CD4-positive, CD25-positive, alpha-beta regulatory T cell (primary cell): Measurements from ENCODE around the gene LRRC63. TPM values are rescaled to one million over a fixed set of nuclear protein-coding genes. Genes with fewer than 3 reads are reported as not detected.

Experiments used
- ATAC-seq, 2 donors: fragments of 150-1000 bp; cut with Tn5 transposase; one replicate each; pipeline ENCODE4 v1.10.0; 2021; ENCODE audit warnings: low read depth in 2 of 2, moderate number of reproducible peaks in 2 of 2, moderate library complexity in 1 of 2
- DNase-seq, 3 donors: peaks; one replicate each; pipeline versions ENCODE4 v3.0.0 to v3.0.0-alpha.2; 2012 to 2022; ENCODE audit warnings: mixed read lengths in 1 of 3
- H3K27ac ChIP-seq: one replicate; pipeline ENCODE4 v1.7.0; 2013; ENCODE audit warnings: mild to moderate bottlenecking, low read length; ENCODE audit not compliant: insufficient read depth, poor library complexity, severe bottlenecking
- H3K27me3 ChIP-seq: one replicate; pipeline ENCODE4 v1.7.0; 2013; ENCODE audit warnings: low read length; ENCODE audit not compliant: control insufficient read depth, insufficient read depth
- H3K36me3 ChIP-seq: one replicate; pipeline ENCODE4 v1.7.0; 2013; ENCODE audit warnings: mild to moderate bottlenecking, low read length, moderate library complexity; ENCODE audit not compliant: control insufficient read depth, insufficient read depth
- H3K4me1 ChIP-seq: 2 replicates; pipeline ENCODE4 v1.7.0; 2013; ENCODE audit warnings: mild to moderate bottlenecking, low read length; ENCODE audit not compliant: insufficient read depth, control insufficient read depth, poor library complexity, severe bottlenecking
- H3K4me3 ChIP-seq: one replicate; pipeline ENCODE4 v1.7.0; 2013; ENCODE audit warnings: low read depth, mild to moderate bottlenecking, low read length, moderate library complexity
- H3K9me3 ChIP-seq, 2 experiments: 1 replicate in 1 of 2; 2 replicates in 1 of 2; pipeline ENCODE4 v1.7.0; 2013; ENCODE audit warnings: low read length in 2 of 2, mild to moderate bottlenecking in 1 of 2, moderate library complexity in 1 of 2; ENCODE audit not compliant: control insufficient read depth in 2 of 2
- H3K27ac Mint-ChIP-seq, 3 donors: one replicate each; pipeline ENCODE4 v1.8.0; 2020 to 2022; ENCODE audit warnings: mild to moderate bottlenecking in 3 of 3, mixed read lengths in 3 of 3, moderate library complexity in 2 of 3
- H3K27me3 Mint-ChIP-seq: one replicate; pipeline ENCODE4 v1.8.0; 2022; ENCODE audit warnings: mild to moderate bottlenecking, mixed read lengths
- H3K36me3 Mint-ChIP-seq: one replicate; pipeline ENCODE4 v1.8.0; 2020; ENCODE audit warnings: mixed read lengths
- H3K4me1 Mint-ChIP-seq, 4 donors: one replicate each; pipeline ENCODE4 v1.8.0; 2020 to 2022; ENCODE audit warnings: mixed read lengths in 4 of 4, mild to moderate bottlenecking in 1 of 4
- H3K4me3 Mint-ChIP-seq, 4 donors: one replicate each; pipeline ENCODE4 v1.8.0; 2020 to 2022; ENCODE audit warnings: mild to moderate bottlenecking in 4 of 4, mixed read lengths in 4 of 4, moderate library complexity in 3 of 4
- H3K9me3 Mint-ChIP-seq, 7 donors: one replicate each; pipeline ENCODE4 v1.8.0; 2020 to 2022; ENCODE audit warnings: mixed read lengths in 7 of 7, mild to moderate bottlenecking in 3 of 7, moderate library complexity in 2 of 7
- polyA plus RNA-seq, 4 donors: library from polyadenylated mRNA; unstranded; fragments of 300-500 nt; fragmentation: Illumina TruSeq; gene quantifications; one replicate each; pipeline ENCODE4 v1.2.3, GENCODE V29; 2021
- total RNA-seq: library from RNA; stranded (reverse); gene quantifications from one replicate; pipeline ENCODE4 v1.2.3, GENCODE V29; 2022

The LRRC63 gene
- total and polyA plus RNA-seq, 5 donors from 2014 or later = 0.12 to 0.49 (median 0.20) TPM

- DNase-seq (no peak), ATAC-seq (no peak)
- Histone ChIP-seq H3K27me3 (no peaks in the 10 kb centered on the region), H3K4me1 (no peaks in the 10 kb centered on the region), H3K9me3 (no peaks in the 10 kb centered on the region), H3K36me3 (no peaks in the 10 kb centered on the region), H3K4me3 (peak overlapping the region; percentile 75), H3K27ac (no peak overlapping the region)
- peaks cover 0 to 3% (median 0%) of the 10 kb centered on the region in 7 donors for H3K9me3 Mint-ChIP-seq
- peaks cover 0 to 30% (median 5%) of the 10 kb centered on the region in 4 donors for H3K4me1 Mint-ChIP-seq
- peaks cover 5% of the 10 kb centered on the region for H3K36me3 Mint-ChIP-seq
- H3K27ac Mint-ChIP-seq = peak overlapping the region; percentile 78 to 86 (median 79)
- H3K27me3 Mint-ChIP-seq = peaks cover 25% of the 10 kb centered on the region
- peak overlapping the region in 2 of 4 donors; percentile 61 to 87 for H3K4me3 Mint-ChIP-seq
Observed at GRCh38 chr13:46320821-46321220, 109.1 kb downstream of the LRRC63 start.

- DNase-seq = peak; percentile 24 to 76 (median 63)
- H3K4me1 ChIP-seq = no peaks in the 10 kb centered on the region
Observed at GRCh38 chr13:46321494-46322225, 109.9 kb downstream of the LRRC63 start.

GRCh38 chr13:46324976-46325375 is 113.2 kb downstream of the LRRC63 start:
- Mint-ChIP-seq H3K4me3 (no peak overlapping the region), H3K36me3 (no peaks in the 10 kb centered on the region), H3K4me1 (peaks cover 0 to 12% (median 5%) of the 10 kb centered on the region in 4 donors), H3K27ac (no peak overlapping the region), H3K27me3 (peaks cover 31% of the 10 kb centered on the region), H3K9me3 (peaks cover 0 to 5% (median 0%) of the 10 kb centered on the region in 7 donors)
- no peaks in the 10 kb centered on the region for H3K4me1 ChIP-seq
- H3K4me3 ChIP-seq = no peak overlapping the region
- no peak overlapping the region for H3K27ac ChIP-seq
- no peak for DNase-seq
- no peaks in the 10 kb centered on the region for H3K36me3 ChIP-seq
- peaks cover 4% of the 10 kb centered on the region for H3K27me3 ChIP-seq
- no peaks in the 10 kb centered on the region for H3K9me3 ChIP-seq
- no peak for ATAC-seq

More at GRCh38 chr13:46321494-46322225, 109.9 kb downstream of the LRRC63 start:
- Histone ChIP-seq H3K27ac (no peak overlapping the region), H3K36me3 (no peaks in the 10 kb centered on the region), H3K27me3 (peaks cover 1% of the 10 kb centered on the region), H3K9me3 (no peaks in the 10 kb centered on the region), H3K4me3 (peak overlapping the region; percentile 75)
- peaks cover 0 to 3% (median 0%) of the 10 kb centered on the region in 7 donors for H3K9me3 Mint-ChIP-seq
- peak overlapping the region in 2 of 3 donors; percentile 79 to 86 for H3K27ac Mint-ChIP-seq
- ATAC-seq = peak; percentile 68 to 73
- peak overlapping the region in 2 of 4 donors; percentile 61 to 87 for H3K4me3 Mint-ChIP-seq
- H3K36me3 Mint-ChIP-seq = peaks cover 2% of the 10 kb centered on the region
- H3K4me1 Mint-ChIP-seq = peaks cover 0 to 30% (median 5%) of the 10 kb centered on the region in 4 donors
- H3K27me3 Mint-ChIP-seq = peaks cover 32% of the 10 kb centered on the region

Other genes starting within 250 kb of the LRRC63 start
- 58.4 TPM for gene ZC3H13, start 159.2 kb upstream of the LRRC63 start, total RNA-seq
- 10 to 100 TPM; 23.7 to 28.2 (median 25.0) TPM for gene ZC3H13, start 159.2 kb upstream of the LRRC63 start, polyA plus RNA-seq
- not detected for gene CPB2, start 106.9 kb upstream of the LRRC63 start, total RNA-seq
- gene CPB2, start 106.9 kb upstream of the LRRC63 start, polyA plus RNA-seq = under 1 TPM in 1 of 4 donors, not detected in 3; 0.17 TPM
- gene LCP1, start 29.8 kb upstream of the LRRC63 start, total RNA-seq = 516 TPM
- gene LCP1, start 29.8 kb upstream of the LRRC63 start, polyA plus RNA-seq = 1,000 to 10,000 TPM in 3 of 4 donors, 100 to 1,000 TPM in 1; 831 to 1,155 (median 1,047) TPM
- not detected for gene RUBCNL, start 175.3 kb downstream of the LRRC63 start, total RNA-seq
- under 1 TPM; 0.05 to 0.38 (median 0.14) TPM for gene RUBCNL, start 175.3 kb downstream of the LRRC63 start, polyA plus RNA-seq